ENCODE measurements around the gene CDC42.

Gene CDC42

DNA sequence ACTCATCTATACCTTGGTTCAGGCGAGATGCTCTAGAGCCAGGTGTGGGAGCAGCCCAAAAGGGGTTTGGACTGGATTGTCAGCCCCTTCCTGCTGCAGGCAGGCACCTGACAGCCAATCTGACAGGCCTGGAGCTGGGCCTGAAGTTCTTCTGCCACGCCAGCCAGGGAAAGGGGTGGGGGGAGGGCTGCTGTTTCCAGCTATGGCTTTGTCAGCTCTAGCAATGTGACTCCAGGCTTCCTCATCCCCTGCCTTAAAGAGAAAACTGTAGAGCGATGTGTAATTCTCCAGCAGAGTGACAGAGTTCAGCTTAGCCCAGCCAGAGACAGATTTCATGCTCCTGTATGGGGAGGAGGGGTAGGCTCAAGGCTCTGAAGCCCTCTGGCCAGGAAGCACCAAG is 60.0 kb downstream of the CDC42 start:
- no peak for DNase-seq

DNA sequence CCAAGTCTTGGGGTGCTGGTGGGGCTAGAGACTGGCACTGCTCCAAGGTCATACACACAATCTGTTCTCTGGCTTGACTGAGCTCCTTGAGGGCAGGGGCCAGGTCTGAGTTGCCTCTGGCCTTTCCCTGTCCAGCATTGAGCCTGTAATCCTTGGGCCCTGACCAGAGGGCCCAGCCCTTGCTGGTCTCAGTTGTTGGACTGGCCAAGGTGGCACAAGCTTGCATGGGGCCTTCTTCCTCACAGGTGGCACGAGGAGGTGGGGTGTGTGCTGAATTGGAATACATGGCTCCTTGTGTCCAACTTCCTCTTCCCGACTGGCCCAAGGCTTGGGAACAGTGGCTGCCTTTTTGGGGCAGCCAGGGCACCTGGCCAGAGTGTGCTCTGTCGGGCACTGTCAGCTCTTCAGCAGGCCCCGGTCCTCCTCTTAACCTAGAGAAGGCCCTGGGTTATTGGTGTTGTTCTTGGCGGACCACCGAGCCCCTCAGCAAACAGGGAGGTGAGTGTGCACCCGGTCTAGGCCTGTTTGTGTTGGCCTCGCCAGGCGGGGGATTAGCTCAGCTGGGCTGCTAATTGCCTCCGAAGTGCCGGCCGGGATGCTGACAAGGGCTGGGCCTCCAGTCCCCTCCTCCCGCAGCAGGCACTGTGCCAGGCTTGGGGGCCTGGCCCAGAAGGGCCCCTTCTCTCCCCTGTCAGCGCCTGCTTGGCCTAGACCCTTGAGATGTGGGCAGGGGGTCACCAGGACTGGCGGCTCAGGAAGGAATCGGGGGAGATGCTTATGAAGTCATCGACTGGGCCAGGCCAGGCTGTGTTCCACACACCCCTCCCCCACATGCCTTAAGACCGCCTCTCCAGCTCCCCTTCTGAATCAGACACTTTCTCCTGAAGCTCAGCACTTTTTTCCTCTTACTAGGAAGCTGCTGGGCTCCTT is 61.8 kb downstream of the CDC42 start:
- no peak for DNase-seq

DNA sequence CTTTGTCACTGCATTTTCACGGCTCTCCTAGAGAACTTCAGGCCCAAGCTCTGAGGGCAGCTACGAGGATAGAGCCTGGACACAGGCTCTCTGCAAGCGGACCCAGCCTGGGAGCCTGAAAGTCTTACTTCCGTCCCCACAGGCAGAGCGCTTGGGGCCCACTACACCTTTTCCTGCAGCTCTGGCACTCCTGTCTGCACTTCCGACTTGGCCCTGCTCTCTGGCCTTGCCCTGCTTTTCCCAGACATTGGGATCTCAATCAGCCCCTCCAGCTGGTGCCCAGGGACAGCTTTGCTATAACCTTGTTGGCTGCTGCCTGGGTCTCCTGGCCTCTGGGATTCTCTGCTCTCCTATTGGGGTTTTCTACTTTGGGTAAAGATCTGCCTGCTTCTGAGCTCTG is 62.8 kb downstream of the CDC42 start:
- DNase-seq = no peak

DNA sequence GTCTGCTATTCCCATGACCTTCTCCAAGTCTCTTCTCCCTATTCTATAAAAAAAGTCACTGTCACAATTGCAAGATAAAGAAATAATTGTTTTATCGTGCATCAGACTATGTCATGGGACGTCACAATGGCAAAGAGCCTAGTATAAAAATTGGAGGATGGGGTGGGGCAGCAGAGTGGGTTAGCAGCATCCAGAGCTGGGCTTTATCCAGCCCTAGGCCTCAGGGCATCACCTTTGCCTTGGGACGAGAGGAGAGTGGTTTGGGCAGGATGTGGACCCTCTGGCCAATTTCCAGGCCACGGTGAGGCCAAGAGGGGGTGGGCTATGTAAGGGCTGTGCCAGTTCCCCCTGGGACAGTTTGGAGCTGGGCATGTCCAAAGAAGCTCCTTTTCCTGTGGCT is 64.7 kb downstream of the CDC42 start:
- DNase-seq = no peak

DNA sequence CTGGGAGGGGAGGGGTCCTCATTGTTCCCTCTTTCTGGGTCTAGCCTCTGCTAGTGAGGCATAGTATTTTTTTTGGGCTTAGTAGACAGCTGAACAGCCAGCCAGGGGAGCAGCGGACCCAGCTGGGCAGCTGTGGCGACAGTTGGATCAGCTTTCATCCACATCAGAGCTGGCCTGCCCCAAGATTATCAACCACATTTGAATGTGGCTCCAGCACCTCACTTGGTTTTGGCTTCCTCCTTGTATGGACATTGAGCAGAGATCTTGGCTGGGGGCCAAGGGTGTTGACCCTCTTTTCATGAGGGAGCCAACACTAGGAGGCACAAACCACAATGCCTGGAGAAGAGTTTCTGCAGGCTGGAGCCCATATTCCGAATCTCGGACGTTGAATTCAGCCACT is 65.3 kb downstream of the CDC42 start:
- DNase-seq = no peak

DNA sequence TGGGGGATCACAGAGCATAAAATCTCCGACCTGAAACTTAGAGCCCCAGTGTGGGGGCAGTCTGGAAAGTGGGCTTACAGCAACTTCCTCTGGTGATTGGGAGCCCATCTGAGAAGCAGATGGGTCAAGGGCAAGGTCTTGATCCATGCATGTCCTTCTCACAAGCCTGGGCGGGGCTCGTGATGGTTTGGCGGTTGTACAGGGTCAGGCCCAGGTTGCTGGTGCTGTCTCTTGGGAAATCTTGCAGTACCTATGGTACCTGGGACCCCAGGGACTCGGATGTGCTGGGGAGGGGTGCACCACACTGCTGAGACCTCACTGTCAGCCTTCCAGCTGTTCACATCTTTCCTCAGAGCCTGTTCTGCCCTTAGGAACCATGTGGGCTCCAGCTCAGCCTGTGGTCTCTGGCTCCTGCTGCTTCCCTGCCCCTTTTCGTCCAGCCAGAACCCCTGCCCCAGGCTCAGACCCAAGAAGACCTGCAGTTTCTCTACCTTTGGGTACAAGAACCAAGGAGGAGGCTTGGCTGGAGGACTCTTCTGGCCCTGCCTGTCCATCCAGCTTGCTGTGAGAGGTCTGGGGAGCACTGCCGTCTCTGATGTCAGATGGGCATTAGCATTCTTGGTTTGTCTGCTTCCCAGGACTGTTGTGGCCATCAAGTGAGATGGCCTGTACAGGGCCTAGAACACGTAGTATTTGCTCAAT is 65.9 kb downstream of the CDC42 start:
- DNase-seq = no peak

DNA sequence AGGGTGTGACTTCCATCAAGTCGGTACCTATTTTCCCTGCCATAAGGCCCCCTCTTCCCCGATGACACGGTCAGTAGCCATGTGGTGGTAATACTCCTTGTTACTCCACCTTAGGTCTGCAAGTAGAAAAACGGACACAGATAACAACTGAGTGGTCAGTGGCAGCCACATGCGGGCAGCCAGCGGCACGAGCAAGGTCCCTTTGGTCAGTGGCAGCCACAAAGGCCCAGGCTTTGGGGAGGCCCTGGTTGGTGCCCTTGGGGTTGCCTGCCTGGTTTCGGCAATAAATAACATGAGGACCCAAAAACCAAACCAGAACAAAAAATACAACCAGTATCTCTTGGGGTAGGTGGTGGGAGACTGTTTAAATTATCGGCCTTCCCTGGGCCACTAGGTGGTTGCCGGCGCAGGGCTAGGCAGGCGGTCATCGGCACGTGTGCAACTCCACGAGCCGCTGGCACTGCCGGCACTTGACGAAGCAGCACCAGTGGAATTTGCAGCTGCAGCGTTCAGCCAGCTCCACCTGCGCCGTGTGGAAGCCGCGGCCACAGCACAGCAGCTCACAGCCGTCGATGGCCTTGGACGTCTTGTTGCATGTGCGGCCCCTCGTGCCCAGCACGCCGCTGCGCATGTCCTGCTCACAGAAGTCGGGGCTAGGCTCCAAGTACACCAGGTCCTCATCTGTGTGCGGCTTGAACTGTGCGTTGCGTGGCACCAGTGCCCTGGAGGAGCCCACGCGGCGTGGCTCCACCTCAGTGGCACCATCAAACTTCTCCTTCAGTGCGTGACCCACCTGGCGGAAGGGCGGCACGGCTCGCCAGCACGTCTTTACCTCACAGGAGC is 67.3 kb downstream of the CDC42 start:
- DNase-seq = no peak

DNA sequence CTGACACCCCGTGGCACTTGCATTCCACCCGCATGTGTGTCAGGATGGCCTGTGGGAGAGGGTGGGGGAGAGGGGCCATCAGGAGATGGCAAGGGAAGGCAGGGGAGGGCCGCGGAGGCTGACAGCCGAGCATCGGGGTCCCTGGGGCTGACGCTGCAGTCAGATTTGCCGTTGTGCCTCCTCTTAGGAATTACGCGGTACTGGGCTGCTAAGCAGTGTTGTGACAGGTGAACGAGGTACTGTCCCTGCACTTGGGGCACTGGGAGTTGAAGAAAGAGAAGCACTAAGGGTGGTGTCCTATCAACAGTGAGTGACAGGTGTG is 67.9 kb downstream of the CDC42 start:
- no peak for DNase-seq

DNA sequence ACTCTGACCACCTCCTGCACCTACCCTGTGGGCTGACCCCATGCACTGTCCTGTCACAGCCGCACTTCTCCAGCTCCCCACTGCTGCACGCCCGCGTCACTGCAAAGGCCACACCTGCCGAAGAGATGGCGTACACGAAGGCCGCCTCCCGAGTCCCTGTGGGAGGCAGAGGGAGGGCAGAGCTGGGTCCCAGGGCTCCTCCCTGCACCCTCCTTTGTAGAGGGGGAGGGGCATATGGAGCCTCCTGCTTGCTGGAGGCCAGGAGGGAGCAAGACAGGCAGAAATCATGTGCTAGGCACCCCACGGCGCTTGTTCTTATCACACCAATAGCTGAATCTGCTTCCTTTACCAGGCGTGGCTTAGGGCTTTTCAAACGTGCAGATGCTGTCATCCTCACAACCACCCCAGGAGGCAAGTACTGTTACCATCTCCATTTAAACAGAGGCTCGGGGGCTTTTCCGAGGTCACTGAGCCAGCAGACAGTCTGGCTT is 69.0 kb downstream of the CDC42 start:
- no peak for DNase-seq

DNA sequence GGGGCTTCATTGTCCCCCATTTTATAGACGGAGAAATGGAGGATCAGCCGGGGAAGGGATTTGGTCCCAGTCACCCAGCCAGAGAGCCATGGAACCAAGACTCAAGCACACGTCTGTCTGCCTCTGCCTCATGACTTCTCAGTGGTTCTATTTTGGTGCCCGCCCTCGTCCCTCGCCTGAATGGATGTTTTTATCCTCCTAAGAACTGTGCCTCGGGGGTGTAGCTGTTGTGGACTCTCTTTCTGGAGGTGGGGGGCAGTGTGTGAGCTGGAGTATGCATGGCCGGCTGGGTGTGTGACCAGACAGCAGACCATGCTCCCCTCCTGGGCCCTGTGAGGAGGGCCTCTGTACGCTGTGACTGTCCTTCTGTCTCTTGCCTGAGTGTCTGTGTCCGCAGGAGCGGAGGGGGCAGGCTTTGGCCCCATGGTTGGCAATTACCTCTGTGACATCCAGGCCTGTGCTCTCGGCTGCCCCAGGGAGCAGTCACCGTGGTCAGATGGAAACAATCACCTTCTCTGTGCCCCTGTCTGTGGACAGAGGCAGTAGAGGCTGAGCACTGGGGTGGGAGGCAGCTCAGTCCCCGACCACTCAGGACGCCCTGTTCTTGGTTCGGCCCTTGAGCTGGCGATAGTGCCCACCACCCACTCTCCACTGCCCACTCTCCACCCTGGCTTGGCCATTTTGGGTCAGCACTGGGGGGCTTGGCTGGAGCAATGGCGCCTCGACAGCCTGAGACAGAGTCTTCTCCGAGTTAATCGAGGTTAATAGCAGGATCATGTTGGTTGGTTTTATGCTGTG is 70.0 kb downstream of the CDC42 start:
- no peak for DNase-seq

DNA sequence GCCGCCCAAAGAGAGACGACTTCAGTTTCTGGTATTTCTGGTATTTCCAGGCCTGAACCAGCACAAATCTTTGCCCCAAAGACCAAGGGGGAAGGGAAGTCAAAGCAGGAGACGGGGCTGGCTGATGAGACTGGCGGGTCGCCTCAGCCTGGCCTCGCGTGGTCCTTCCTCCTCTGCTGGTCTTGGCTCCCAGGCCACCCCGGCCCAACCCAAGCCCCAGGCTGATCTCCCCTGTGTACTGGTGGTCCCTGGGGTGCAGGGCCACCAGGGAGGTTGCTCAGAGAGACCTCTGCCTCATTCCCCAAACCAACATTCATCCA is 70.5 kb downstream of the CDC42 start:
- DNase-seq = no peak

DNA sequence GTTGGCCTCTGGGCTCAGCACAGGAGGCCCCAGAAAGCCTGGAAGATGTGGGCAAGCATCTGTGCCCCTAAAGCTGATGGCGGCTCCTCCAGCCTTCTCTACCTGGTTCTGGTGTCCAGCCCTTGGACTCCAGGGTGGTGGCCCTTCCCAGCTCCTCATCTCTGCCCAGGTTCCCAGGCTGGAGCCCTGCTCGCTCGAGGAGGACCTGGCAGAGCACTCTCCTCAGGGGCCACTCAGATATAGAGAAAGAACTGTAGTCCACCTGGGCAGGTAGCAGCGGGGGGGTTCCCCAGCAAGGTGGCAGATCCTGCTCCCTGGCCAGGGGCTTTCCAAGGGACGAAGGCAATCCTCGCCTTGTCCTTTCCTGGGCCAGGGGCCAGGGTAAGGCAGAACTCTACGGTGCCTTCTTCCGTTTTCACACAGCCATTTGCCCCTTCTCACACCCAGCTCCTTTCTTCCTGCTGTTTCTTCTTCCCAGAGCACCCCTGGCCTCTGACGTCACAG is 71.4 kb downstream of the CDC42 start:
- no peak for DNase-seq

DNA sequence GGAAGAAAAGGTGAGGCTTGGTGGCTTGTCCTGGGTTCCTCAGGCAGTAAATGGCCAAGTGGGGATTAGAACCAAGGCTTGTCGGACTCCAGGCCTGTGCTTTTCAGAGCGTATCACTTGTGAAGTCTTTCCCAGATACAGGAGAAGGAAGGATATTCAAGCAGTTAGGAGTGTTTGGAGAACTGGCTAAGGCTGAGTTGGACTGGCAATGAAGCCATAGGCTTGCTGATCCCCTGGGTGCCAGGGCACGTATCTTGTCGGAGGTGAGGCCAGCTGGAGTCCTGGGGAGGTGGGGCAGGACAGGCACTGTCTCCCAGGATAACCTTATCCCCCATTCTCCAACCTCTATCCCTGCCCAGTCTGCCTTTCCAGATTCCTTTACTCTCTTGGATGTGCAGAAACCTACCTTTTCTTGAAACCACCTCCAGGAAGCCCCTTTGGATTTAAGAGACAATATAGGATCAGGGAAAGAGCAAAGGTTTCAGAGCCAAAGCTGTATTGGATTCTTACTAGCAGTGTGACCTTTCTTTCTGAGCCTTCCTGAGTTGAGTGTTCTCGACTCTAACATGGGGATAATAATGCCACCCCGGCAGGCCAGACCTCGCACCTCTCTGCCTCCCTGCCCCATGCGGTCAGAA is 72.2 kb downstream of the CDC42 start:
- no peak for DNase-seq

DNA sequence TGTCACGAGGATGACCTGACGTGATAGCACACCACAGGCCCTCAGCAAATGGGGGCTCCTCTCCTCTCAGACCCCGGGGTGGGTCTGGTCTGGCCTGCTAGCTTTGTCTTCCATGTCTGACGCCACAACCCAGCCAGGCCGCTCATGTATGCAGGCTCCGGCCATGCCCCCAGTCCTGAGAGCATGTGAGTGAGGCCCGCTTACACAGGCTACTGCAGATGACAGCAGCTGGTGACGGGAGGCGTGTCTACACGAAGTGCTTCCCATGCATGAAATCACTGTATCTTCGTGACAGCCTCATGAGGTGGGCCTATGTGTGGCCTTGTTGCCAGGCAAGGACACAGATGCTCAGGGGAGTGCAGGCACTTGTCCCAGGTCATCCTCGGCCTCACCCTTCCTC is 74.0 kb downstream of the CDC42 start:
- DNase-seq = no peak

DNA sequence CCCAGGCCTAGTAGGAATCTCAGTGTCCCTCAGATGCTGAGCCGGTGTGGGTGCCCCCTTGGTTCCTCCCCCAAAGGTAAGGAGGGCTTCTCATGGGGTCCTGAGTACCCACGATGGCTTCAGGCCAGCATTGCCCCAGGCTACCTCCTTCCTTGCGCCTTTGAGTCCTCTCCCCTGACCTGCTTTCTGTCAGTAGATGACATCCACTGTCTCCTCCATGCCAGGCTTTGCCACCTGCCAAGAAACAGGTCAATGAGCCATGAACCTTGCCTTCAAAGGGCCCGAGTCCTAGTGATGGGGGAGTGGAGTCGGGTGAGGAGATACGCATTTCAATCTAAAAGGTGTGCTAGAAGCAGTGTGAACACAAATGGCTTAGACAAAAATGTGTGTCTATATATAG is 74.7 kb downstream of the CDC42 start:
- DNase-seq = no peak

DNA sequence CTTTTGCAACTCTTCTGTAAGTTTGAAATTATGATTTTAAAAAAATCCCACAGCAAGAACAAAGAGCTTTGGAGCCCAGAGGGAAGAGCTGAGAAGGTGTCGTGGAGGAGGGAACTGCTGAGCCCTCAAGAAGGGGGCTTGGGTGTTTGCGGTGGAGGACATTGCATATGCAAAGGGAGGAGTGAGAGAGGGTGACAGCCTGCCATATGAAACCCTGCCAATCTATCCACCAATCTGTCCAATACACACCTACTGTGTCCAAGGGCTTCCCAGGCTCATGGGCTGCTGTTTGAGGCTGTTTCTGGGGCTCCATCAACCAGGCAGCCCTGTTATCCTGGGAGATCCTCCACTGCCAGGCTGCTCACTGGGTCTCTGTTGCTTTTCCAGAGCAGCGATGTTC is 75.2 kb downstream of the CDC42 start:
- no peak for DNase-seq

DNA sequence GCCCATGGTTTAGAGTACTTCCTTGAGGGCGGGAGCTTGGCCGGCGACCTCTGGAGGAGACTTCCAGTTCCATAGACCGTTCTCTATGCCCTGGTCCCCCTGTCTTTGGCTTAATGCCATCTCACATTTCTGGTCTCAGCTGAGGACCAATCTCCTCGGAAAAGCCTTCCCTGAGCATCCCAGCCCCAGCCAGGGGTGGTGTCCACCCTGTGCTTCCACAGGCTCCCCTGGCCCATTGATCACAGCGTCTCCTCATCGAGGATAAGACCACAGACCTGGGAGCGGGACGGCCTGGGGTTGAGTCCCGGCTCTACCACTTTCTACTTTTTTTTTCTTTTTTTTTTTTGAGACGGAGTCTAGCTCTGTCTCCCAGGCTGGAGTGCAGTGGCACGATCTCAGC is 75.9 kb downstream of the CDC42 start:
- DNase-seq = no peak

DNA sequence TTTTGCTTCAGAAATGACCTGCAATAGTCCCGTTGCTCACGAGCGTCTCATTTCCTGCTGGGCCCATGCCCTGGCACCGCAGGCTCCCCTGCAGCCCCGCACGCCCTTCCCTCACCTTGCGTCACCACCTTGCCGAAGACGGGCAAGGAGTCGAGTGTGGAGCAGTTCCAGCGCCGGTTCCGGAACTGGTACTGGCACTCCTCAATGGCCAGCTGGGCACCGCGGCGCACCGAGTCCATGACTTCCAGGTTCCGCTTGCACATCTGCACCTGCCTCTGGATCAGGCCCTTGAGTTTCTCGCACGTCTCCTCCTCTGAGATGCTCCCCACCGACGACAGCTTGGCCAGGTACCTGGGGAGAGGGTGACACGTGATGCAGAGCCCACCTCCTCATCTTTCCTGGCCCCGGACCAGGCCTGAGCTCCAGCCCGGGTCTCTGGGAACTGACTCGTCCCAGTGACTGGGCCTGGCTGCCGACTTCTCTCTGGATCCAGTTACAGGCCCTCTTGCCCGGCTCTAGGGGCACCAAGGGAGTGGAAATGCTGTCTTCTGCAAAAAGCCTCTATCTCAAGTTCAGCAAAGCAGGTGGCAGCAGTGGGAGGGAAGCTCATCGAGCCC is 77.1 kb downstream of the CDC42 start:
- no peak for DNase-seq

DNA sequence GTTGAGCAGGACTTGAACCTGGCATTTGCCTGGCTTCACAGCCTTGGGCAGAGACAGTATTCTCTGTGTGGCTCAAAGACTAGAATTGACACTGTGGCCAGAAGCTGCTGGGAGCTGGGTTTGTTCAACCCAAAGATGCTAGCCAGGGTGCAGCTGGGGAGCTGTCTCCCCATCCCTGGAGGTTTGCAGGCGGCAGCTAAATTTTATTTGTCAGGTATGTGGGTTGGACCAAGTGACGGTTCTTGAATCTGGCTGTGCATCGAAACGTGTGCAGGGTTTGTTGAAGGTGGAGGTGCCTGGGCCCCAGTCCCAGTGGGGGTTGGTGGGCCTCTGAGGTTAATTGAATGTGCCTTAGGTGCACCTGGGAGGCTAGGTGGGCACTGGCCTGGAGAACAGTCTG is 78.6 kb downstream of the CDC42 start:
- no peak for DNase-seq

DNA sequence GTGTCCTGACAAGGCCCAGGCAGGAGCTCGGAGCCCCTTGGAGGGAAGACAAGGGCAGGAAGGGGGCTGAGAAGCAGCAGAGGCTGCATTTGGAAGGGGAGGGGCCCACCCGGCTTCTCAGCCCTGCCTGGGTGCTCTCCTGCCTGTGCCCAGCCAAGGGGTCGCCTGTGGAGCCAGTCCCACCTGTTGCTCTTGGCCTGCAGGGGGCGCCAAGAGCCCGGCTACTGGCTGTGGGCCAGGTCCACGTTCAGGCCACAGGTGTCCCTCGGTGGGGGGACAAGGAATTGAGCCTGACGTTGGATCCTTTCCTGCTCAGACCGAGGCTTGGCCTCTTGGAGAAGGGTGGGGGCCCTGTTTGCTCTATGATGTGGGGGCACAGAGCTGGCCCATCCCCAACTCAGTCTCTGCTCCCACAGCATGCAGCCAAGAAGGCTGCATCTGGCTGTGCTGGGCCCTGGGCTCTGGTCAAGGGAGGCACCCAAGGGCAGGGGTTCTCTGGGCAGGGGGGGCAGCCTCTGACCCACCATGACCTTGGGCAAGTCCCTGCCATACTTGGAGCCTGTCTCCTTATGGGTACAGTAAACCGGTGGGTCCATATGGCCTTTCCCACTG is 79.5 kb downstream of the CDC42 start:
- DNase-seq = no peak

Data from NCI-H526 treated with DMSO at 0.1 percent for 48 hours (cell line).